NCI-H226 (cell line): Measurements from ENCODE around the gene NKRF.

Experiments used
- DNase-seq: peaks from one replicate; pipeline ENCODE4 v3.0.0-alpha.2; 2015

Gene NKRF

GRCh38 chrX:119607018-119607389, 780 bp upstream of the NKRF start:
- DNase-seq = no peak

DNA sequence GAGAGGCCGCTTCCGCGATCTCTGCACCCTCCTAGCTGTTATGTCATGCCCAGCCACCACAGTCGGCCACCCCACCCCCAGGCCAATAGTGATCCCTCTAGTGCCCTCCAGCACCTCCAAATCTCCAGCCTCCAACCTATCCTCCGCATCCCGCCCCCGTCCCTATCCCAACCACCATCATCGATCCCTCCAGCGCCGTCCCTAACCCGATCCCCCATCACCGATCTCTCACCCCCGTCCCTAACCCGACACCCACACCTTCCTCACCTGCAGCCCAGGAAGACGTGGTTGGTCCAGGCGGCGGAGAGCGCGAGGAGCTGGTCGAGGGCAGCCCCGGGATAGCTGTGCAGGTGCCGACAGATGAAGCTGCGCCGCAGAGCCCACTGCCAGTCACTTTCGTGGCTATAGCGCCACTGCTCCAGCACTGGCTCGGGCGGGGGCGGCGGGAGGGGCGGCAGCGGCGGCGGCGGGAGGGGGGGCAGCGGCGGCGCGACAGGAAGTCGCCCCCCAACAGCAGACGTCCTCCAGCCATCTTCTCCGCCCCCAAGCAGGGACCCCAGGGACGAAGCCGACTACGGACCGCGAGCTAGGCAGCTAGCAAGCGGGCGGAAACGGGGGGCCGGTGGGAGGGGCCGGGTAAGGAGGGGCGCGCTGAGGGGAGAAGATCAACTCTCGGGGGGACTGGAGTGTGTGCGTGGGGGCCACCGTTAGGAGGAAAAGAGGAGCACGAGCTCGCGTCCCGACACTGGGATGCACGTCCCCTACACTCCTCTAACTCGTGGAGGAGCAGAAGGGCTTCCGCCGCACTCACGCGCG, 552 bp downstream of the NKRF start:
- DNase-seq = no peak

- no peak for DNase-seq
These were observed 1.3 kb downstream of the NKRF start for GRCh38 chrX:119604766-119605463.

DNA sequence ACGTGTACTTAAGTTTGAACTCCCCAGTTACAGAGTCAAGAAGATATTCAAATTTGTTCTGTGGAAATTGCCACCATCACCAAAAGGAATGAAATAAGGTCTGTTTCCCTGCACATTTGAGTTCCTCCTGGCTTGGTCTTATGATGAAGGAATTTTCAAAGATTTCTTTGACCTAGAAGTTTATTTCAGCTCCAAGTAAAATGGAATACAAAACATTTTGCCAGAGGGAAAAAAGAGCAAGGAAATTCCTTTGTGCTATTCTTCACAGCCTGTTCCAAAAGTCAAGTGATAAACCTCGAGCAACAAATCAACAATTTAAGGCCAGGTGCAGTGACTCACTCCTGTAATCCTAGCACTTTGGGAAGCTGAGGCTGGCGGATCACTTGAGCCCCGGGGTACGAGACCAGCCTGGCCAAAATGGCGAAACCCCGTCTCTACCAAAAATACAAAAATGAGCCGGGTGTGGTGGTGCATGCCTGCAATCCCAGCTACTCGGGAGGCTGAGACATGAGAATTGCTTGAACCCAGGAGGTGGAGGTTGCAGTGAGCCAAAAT, 3.4 kb downstream of the NKRF start:
- no peak for DNase-seq

DNA sequence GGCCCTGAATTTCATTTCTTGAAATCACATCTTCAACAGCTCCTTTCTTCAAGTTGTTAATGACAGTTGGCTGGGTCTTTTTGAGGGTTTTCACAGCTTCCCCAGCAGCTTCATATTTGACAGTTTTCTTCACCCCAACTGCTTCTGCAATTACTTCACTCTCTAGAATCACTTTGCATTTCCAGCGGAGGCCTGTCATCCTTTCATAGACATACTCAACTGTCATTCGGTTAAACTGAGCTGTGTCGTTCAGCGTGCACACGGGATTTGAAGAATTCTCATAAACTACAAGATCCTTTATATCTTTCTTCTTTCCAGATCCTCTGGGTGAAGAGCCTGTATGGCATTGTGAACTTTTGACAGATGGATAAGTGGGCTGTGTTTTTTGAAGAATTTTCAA, 16.4 kb downstream of the NKRF start:
- no peak for DNase-seq

DNA sequence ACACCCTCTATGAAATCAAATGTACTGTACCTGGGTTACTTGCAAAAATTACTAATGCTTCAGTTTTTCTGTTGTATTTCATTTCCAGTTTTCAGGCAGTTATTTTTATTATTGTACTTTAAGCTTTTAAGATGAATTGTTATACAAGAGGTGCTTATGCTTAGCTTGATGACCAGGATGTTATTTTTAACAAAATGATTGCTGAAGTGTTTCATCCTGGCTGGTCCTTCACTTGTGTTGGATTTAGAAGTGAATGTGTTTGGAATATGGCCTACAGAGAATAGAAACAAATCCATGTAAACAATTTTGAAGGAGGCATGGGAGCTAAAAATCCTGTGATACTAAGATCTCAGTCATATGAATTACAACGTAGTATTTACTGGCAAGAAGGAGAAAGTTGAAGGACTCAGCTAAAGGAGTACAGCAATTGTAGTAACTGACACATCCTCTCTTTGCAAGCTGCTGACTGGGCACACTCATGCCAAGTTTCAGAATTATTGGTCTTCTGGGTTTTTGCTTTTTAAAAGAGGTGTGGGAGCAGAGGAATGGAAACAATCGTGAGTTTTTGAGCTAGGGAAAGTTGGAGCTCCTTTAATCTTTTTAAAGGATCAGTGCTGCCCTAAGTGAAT, 22.7 kb downstream of the NKRF start:
- no peak for DNase-seq

GRCh38 chrX:119579414-119579813, 26.8 kb downstream of the NKRF start:
- no peak for DNase-seq

GRCh38 chrX:119574394-119575266, 31.6 kb downstream of the NKRF start, which contains the start of gene UBE2A:
TSS of gene UBE2A (plus strand) at chrX:119574563. CDS start at chrX:119574712, 149 bp downstream.
- DNase-seq = peak; percentile 66

GRCh38 chrX:119573840-119574393, 32.3 kb downstream of the NKRF start:
- peak; percentile 3 for DNase-seq

DNA sequence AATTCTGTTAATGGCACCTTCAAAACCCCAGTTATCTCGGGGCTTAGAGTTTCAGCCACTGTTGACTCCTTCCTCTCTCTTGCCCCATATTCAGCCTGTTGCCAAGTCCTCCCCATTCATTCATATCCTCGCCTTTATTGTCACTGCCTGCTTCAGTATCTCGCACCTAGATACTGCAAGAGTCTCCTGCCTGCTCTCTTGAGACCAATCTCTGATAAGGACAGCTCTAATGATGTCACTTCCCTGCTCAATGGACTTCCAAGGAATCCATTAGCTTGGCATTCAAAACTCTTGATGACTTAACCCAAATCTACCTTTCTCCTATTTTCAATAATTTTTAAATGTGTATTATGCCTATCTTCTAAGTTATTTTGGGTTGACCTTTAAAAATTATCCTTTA, 33.0 kb downstream of the NKRF start:
- DNase-seq = no peak

DNA sequence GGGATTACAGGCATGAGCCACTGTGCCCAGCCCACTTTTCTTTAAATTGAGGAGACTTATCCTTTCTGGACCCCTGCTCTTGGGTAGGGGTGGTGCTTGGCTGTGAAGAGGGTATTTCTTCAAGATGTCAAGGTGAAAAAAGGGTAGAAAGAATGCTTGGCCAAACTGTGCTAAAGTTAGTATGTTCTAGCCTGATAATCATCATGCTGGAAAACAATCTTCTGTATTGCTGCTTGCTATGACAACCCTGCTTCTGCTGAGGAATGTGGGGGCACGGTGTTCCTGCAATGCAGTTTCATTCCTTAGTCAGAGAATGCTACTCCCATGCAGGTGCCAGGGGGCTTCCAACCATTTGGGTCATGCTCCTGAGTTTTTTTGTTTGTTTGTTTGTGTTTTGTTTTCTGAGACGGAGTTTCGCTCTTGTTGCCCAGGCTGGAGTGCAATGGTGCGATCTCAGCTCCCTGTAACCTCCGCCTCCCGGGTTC, 35.8 kb downstream of the NKRF start:
- DNase-seq = no peak

- peak; percentile 82 for DNase-seq
These were observed 41.0 kb downstream of the NKRF start, which contains the start of gene STEEP1 for GRCh38 chrX:119565107-119565663. TSS of gene STEEP1 (minus strand) at chrX:119565409. CDS start at chrX:119565355, 54 bp downstream.

DNA sequence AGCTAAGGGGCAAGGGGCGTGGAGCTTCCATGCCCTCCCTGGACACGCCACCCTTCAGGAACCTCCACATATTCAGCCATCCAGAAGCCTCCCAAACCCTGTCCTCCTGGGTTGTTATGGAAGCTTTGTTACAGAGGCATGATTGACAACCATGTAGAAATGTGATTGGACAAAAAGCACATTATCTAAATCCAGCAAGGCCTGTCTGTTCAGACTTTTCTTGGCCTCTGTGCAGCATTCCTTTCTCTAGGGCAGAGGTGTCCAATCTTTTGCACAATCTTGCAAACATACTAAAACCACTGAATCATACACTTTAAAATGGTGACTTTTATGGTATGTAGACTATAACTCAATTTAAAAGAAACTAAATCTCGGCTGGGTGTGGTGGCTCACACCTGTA, 53.7 kb downstream of the NKRF start:
- peak; percentile 37 for DNase-seq

DNA sequence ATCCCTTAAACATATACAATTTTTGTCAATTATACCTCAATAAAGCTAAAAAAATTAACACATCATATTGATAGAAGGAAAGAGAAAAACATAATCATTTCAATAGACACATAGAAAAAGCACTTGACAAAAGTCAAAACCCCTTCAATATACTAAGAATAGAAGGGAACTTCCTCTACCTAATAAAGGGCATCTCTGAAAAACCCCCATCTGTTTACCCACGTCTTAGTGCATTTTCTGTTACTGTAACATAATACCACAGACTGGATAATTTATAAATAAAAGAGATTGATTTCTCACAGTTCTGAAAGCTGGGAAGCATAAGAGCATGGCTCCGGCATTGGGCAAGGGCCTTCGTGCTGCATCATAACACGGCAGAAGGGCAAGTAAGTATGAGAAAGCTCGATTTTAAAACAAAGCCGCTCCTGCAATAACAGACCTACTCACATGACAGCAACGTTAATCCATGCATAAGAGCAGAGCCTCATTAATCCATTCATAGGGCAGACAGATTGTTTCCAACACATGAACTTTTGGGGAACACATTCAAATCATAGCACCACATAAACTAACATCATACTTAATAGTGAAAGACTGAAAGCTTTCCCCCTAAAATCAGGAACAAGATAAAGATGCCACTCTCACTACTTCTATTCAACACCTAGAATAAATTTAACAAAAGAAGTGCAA, 56.8 kb downstream of the NKRF start:
- DNase-seq = no peak

GRCh38 chrX:119541188-119541587, 65.0 kb downstream of the NKRF start:
- peak; percentile 67 for DNase-seq

GRCh38 chrX:119539872-119540271, 66.4 kb downstream of the NKRF start:
- no peak for DNase-seq
